GM18867 (cell line): ENCODE results near the gene BLCAP.
"Not testable (repeated sequence)": the region's sequence is repeated elsewhere in the genome, so short reads cannot be mapped to it uniquely, and the experiment has no call there.

Source experiments
- ATAC-seq: cut with Tn5 transposase; IDR thresholded peaks from one replicate; pipeline ENCODE4 v1.9.1; 2021; ENCODE audit warnings: mild to moderate bottlenecking, moderate library complexity; ENCODE audit not compliant: unreplicated experiment

BLCAP gene

DNA sequence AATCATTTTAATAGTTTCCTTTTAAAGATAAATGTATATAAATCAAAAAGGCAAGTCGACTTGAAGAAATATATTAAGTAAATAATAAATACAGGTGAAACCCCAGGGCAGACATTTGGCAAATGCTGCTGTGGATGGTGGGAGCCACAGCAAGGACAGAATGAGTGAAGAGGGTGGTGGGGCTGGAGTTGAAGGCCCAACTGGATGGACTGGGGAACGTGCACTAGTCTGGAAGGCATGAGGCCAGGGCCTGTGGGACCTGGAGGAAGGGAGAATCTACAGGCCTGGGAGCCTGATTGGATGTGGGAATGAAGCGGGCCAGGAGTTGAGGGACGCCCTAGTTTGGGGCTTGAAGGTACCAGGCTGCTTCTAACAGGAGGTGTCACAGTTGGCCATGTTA, 30.6 kb upstream of the BLCAP start:
- ATAC-seq = no peak

GRCh38 chr20:37556538-37556937, 28.9 kb upstream of the BLCAP start:
- ATAC-seq = no peak

GRCh38 chr20:37554721-37555298, 27.1 kb upstream of the BLCAP start:
- ATAC-seq = not testable (repeated sequence)

DNA sequence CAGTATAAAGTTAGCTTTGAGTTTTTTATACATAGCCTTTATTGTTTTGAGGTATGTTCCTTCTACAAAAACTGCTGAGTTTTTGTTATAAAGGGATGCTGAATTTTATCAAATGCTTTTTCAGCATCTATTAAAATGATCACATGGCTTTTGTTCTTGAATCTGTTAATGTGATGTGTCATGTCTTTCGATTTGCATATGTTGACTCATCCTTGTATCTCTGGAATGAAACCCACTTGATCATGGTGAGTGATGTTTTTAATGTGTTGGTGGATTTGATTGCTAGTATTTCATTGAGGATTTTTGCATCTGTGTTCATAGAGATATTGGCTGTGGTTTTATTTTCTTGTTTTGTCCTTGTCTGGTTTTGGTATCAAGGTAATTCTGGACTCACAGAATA, 24.7 kb upstream of the BLCAP start:
- ATAC-seq = no peak

GRCh38 chr20:37551660-37552059, 24.0 kb upstream of the BLCAP start:
- not testable (repeated sequence) for ATAC-seq

DNA sequence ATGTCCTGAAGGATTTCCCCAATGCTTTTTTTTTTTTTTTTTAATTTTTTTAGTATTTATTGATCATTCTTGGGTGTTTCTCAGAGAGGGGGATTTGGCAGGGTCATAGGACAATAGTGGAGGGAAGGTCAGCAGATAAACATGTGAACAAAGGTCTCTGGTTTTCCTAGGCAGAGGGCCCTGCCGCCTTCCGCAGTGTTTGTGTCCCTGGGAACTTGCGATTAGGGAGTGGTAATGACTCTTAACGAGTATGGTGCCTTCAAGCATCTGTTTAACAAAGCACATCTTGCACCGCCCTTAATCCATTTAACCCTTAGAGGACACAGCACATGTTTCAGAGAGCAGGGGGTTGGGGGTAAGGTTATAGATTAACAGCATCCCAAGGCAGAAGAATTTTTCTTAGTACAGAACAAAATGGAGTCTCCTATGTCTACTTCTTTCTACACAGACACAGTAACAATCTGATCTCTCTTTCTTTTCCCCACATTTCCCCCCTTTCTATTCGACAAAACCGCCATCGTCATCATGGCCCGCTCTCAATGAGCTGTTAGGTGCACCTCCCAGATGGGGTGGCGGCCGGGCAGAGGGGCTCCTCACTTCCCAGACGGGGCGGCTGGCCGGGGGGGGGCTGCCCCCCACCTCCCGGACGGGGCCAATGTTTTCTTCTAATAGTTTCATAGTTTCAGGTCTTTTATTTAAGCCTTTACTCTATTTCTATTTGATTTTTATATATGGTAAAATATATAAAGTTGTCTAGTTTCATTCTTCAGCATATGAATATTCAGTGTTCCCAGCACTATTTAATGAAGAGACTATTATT, 22.6 kb upstream of the BLCAP start:
- ATAC-seq = not testable (repeated sequence)

DNA sequence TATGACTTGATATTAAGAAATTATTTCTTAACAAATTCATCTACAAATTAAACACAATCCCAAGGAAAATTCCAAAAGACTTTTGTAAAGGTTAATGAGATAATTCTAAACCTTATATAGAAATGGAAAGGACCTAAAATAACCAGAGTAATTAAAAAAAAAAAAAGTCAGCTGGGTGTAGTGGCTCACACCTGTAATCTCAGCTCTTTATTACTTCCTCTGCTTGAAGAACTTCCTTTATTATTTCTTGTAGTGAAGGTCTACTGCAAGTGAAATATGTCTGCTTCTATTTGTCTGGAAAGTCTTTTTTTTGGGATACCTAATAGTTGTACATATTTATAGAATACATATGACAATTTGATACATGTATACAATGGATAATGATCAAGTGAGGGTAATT, 20.2 kb upstream of the BLCAP start:
- ATAC-seq = no peak

GRCh38 chr20:37545516-37545915, 17.8 kb upstream of the BLCAP start:
- no peak for ATAC-seq

GRCh38 chr20:37544386-37544785, 16.7 kb upstream of the BLCAP start:
- no peak for ATAC-seq

GRCh38 chr20:37543828-37544227, 16.2 kb upstream of the BLCAP start:
- ATAC-seq = no peak

DNA sequence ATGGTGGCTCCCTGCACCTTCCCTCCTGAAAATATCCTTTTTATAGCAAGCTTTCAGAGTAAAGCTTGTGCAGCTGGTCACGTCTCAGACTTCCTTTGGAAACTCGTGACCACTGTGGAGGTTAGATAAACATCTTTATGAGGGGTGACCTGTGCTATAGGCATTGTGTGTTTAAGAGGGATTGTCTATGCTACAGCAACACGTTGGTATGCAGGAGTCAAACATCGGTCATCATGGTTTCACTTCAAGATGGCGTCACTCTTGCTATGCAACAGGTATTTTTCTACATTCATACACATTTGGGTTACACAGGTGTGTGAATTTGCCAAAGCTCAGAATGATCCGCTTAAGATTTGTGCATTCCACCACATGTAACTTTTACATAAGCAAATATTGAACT, 14.6 kb upstream of the BLCAP start:
- ATAC-seq = no peak

DNA sequence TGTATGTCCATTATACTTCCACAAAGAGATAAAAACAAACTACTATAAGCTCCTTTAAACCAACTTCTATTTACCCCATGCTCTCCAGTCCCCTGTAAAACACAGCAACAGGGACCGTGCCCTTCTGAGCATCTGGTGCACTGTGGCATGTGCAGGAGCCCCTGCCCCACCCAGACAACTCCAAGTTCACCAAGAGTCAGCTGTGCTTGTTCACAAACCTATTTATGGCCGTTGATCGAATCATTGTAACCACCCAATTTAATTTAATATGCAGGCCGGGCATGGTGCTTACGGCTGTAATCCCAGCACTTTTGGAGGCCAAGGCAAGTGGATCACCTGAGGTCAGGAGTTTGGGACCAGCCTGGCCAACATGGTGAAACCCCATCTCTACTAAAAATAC, 13.7 kb upstream of the BLCAP start:
- ATAC-seq = no peak

- not testable (repeated sequence) for ATAC-seq
These were observed 13.2 kb upstream of the BLCAP start for GRCh38 chr20:37540838-37541237.

DNA sequence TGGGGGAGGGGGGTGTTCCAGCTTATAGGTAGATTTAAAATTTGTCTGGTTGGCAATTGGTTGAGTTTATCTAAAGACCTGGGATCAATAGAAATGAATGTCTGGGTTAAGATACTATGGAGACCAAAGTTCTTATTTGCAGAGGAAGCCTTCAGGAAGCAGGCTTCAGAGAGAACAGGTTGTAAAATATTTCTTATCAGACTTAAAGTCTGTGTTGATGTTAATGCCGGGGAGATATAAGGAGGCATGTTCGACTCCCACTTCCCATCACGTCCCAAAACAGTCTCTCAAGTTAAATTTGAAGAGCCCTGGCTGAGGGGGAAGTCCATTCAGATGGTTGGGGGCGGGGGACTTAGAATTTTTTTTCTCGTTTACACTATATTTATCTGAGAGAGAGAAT, 12.3 kb upstream of the BLCAP start:
- ATAC-seq = no peak

DNA sequence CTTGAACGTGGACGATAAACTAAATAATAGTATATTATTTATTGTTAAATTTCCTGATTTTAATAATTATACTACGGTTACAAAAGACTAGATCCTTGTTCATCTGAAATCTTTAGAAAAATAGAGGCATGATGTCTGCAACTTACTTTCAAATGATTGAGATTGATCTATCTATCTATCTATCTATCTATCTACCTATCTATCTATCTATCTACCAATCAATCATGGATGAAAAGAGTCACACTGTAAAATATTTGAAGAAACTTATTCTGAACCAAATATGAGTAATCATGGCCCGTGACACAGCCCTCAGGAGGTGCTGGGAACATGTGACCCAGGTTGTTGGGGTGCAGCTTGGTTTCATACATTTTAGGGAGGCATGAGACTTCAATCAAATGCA, 11.7 kb upstream of the BLCAP start:
- no peak for ATAC-seq

DNA sequence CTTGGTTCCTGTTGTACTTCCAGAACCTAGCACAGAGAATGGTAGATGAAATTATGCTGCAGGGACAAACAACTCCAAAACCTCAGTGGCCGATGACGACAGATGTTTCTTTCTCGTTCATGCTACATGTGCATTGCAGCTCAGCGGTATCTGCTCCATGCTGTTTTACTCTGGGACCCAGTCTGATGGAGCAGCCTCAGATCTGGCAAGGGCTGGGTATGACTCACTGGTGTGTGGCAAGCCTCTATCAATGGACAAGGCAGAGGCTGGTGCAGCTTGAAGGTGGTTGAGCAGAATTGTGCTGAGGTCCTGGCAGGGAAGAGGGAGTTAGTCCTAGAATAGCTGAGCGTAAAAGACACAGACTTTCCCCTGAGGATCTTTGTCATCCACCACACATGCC, 10.3 kb upstream of the BLCAP start:
- no peak for ATAC-seq

DNA sequence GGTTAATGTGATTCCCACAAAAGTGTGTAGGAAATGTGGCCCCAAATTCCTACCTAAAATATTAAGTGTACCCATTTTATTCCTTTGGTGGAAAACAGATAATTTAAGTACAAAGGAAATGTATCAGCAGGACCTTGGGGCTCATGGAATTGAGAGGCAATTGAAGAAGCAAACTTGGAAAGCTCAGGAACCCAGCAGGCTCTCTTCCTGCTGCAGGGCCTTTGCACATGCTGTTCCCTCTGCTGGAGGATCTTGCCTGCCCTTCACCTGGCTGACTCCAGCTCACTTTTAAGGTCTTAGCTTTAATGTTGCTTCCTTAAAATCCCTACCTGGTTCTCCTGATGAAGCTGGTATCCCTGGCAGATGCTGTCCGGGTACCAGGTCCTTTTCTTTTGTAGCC, 9.8 kb upstream of the BLCAP start:
- ATAC-seq = no peak

DNA sequence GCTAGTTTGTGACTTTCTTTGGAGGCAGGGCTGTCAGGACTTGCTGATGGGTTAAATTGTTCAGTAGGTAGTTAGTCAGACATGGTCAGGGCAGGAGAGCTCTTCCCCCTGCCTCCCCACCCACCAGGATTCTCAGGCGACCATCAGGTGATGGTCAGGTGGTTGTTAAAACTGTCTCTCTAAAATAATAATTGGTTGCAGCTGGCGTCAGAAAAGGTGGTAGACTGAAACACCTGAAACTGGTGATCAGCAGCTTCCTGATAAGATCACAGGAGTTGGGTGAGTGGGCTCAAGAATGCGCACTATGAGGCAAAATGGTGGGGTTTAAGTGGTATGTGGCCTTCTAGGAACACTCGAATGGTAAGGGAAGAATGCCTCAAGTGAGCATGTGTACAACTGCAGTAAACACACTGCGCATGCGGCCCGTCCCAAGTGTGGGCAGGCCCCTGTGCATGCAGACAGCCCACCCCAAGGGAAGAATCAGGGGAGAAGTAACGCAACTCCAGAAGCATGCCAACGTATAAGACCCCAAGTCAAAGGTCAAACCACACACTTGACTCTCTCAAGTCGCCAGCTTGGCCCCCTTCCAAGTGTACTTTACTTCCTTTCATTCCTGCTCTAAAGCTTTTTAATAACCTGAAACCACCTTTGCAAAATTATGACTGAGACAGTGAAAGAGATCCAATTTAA, 7.9 kb upstream of the BLCAP start:
- no peak for ATAC-seq

GRCh38 chr20:37534401-37535157, 6.9 kb upstream of the BLCAP start:
- peak; percentile 79 for ATAC-seq

- no peak for ATAC-seq
These were observed 5.6 kb upstream of the BLCAP start for GRCh38 chr20:37533154-37533715.

DNA sequence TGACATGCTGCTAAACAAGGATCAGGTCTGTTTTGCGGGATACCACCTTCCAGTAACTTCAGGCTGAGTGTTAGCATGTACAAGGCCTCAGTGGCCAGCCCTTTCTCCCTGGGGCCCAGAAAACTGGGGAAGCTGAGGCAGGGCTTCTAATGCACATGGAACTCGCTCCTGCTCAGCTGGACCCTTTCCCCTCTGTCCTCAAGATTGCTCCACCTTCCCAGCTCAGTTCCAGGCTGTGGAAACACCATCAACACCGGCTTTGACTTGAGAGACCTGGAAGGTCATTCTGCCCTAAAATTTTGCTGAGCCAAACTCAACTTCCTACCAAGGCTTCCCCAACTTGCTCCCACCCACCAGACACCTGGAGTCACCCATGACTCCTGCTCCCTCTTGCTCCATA, 4.2 kb upstream of the BLCAP start:
- ATAC-seq = no peak
